Sigmoid colon (tissue), 7 donors: ENCODE results near the gene TRDMT1. TPM values are rescaled to one million over a fixed set of nuclear protein-coding genes. Genes with fewer than 3 reads are reported as not detected.

Experiments used
- DNase-seq: peaks from one replicate; pipeline ENCODE4 v3.0.0-alpha.2; 2019
- H3K27ac ChIP-seq, 4 donors: fragments of 200-600 bp; sonication (generic); one replicate each; pipeline ENCODE4 v1.5.1; 2016 to 2019; ENCODE audit warnings: mild to moderate bottlenecking in 1 of 4
- H3K27me3 ChIP-seq, 3 donors: fragments of 200-600 bp; sonication (generic); one replicate each; pipeline ENCODE4 v1.5.1; 2019; ENCODE audit warnings: mild to moderate bottlenecking in 1 of 3
- H3K36me3 ChIP-seq, 4 donors: fragments of 200-600 bp; sonication (generic); one replicate each; pipeline ENCODE4 v1.5.1; 2016 to 2019
- H3K4me1 ChIP-seq, 4 donors: fragments of 200-600 bp; sonication (generic); one replicate each; pipeline ENCODE4 v1.5.1; 2017 to 2019
- H3K4me3 ChIP-seq, 4 donors: fragments of 200-600 bp; sonication (generic); one replicate each; pipeline ENCODE4 v1.5.1; 2017 to 2019; ENCODE audit warnings: mild to moderate bottlenecking in 2 of 4, moderate library complexity in 1 of 4
- H3K9me3 ChIP-seq, 4 donors: fragments of 200-600 bp in 3 of 4; sonication (generic) in 3 of 4; one replicate each; pipeline versions ENCODE4 v1.5.1 to v1.6.1; 2013 to 2019
- EP300 ChIP-seq, 4 donors: sonication (generic); formaldehyde crosslinking; IDR thresholded peaks; one replicate each; pipeline ENCODE4 v1.6.1; 2017; ENCODE audit warnings: antibody characterized with exemption in 4 of 4
- POLR2A ChIP-seq, 2 donors: fragments of 450-650 bp; IDR thresholded peaks; one replicate each; pipeline ENCODE4 v1.6.1; 2016; ENCODE audit warnings: antibody characterized with exemption in 2 of 2, mild to moderate bottlenecking in 2 of 2, moderate library complexity in 2 of 2
- POLR2AphosphoS5 ChIP-seq, 4 donors: sonication (generic); formaldehyde crosslinking; IDR thresholded peaks; one replicate each; pipeline ENCODE4 v1.6.1; 2017; ENCODE audit warnings: antibody characterized with exemption in 4 of 4
- WGBS, 2 donors: extraction: QIAGEN DNeasy Blood & Tissue Kit; methylation state at CpG; one replicate each; pipeline ENCODE4 v1.1.7; 2013; 5-methylcytosine and 5-hydroxymethylcytosine counted together
- intact Hi-C: fragments of 100-400 bp; cut with DNase I; formaldehyde crosslinking; loops from one replicate; pipeline ENCODE4 v1.15.1; 2023
- polyA plus RNA-seq, 3 donors: library from polyadenylated mRNA; stranded (reverse); fragments of 200-250 nt; gene quantifications; one replicate each; pipeline ENCODE4 v1.2.3, GENCODE V29; 2013
- total RNA-seq, 4 donors: library from RNA; depleted of rRNA; stranded (reverse); fragments of >200 nt; gene quantifications; one replicate each; pipeline ENCODE4 v1.1.0, GENCODE V29; 2016
- TF ChIP-seq, protein P1 (sequence below), 4 experiments: fragments of 450-650 bp in 3 of 4; fragments of 200-600 bp in 1 of 4; IDR thresholded peaks; one replicate each; pipeline ENCODE4 v1.5.1; 2016 to 2019; ENCODE audit warnings: antibody characterized with exemption in 4 of 4, mild to moderate bottlenecking in 3 of 4, moderate library complexity in 2 of 4
- donor health status: healthy with polysubstance abuse.
- donor health status: Bipolar disorder and iron deficiency.
- donor health status: healthy.

Gene TRDMT1
- total and polyA plus RNA-seq, 7 donors, result 1.2 to 13.6 (median 7.5) TPM

DNA sequence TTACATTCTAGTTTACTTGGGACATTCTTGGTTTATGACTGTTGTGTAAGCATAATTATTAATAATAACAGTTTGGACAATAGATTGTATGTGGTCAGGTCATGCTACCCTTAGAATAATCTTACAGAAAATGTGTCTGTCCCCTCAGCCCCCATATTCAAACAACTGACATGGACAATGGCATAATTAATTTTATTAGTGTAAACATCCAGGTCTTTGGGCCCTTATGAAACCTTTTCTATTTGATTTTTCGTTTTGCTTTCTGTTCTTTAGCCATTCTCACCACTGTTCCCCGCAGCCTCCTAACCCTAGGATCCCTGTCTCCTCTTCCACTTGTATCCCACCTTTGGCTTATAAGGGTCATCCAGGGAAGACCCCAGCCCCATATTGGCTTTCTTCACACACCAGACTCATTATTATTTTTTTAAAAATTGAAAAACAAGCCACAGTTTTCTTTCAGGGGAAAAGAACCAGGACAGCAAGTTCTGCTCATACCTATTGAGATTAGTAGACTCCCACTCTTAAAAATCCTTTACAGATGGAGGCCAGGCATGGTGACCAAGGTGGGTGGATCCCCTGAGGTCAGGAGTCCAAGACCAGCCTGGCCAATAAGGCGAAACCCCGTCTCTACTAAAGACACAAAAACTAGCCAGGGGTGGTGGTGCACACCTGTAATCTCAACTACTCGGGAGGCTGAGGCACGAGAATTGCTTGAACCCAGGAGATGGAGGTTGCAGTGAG, 38.0 kb upstream of the TRDMT1 start:
- TF ChIP-seq POLR2AphosphoS5 (IDR thresholded peaks at IDR 0.05) (no peak), EP300 (IDR thresholded peaks at IDR 0.05) (no peak), POLR2A (IDR thresholded peaks at IDR 0.05) (no peak)
- TF ChIP-seq, protein P1, sequence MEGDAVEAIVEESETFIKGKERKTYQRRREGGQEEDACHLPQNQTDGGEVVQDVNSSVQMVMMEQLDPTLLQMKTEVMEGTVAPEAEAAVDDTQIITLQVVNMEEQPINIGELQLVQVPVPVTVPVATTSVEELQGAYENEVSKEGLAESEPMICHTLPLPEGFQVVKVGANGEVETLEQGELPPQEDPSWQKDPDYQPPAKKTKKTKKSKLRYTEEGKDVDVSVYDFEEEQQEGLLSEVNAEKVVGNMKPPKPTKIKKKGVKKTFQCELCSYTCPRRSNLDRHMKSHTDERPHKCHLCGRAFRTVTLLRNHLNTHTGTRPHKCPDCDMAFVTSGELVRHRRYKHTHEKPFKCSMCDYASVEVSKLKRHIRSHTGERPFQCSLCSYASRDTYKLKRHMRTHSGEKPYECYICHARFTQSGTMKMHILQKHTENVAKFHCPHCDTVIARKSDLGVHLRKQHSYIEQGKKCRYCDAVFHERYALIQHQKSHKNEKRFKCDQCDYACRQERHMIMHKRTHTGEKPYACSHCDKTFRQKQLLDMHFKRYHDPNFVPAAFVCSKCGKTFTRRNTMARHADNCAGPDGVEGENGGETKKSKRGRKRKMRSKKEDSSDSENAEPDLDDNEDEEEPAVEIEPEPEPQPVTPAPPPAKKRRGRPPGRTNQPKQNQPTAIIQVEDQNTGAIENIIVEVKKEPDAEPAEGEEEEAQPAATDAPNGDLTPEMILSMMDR (IDR thresholded peaks at IDR 0.05), result no peak
- Histone ChIP-seq H3K9me3 (no peaks in the 10 kb centered on the region), H3K27me3 (no peaks in the 10 kb centered on the region), H3K36me3 (peaks cover 22 to 36% (median 24%) of the 10 kb centered on the region in 4 donors), H3K4me3 (no peak overlapping the region), H3K27ac (peak overlapping the region in 1 of 4 donors; percentile 6), H3K4me1 (peaks cover 0 to 13% (median 0%) of the 10 kb centered on the region in 4 donors)
- WGBS, 2 donors, result 86 to 90% methylated on average over 6 of the region's 6 CpGs
- intact Hi-C loops, result no loop called here
- no peak for DNase-seq

DNA sequence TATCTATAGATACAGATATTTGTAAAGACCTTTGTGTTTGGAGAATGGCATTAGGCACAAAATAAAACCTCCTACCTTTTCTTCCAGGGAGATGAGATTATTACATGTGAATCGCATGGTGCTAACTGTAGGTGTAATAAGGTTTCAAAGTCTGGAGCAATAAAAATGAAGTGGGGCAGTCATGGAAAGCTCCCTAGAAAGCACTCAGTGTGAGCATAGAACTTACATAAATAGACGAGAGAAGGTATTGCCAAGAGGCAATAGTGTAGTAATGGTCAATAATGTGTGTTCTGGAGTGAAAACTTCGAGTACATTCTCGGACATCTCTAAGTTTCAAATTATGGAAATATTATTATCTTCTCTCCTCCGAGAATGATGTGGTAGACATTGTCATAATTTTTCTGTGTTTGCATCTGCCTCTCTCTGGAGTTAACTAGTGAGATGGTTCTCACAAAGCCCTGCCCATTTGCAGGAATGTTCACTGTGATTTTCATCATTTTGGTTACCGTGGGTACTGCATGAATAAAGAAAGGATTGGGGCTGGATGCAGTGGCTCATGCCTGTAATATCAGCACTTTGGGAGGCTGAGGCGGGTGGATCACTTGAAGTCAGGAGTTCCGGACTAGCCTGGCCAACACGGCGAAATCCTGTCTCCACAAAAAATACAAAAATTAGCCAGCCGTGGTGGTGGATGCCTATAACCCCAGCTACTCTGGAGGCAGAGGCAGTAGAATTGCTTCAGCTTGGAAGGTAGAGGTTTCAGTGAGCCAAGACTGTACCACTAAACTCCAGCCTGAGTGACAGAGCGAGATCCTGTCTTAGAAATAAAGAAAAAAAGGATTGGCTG, 37.2 kb upstream of the TRDMT1 start:
- 50 to 70% methylated on average over 12 of the region's 12 CpGs for WGBS, 2 donors
- TF ChIP-seq EP300 (IDR thresholded peaks at IDR 0.05) (no peak), POLR2AphosphoS5 (IDR thresholded peaks at IDR 0.05) (no peak), POLR2A (IDR thresholded peaks at IDR 0.05) (no peak)
- TF ChIP-seq, protein P1 (IDR thresholded peaks at IDR 0.05), result no peak
- H3K4me1 ChIP-seq, result peaks cover 0 to 22% (median under 1%) of the 10 kb centered on the region in 4 donors
- peak overlapping the region in 1 of 4 donors; percentile 14 for H3K27ac ChIP-seq
- no peak overlapping the region for H3K4me3 ChIP-seq
- intact Hi-C loops, result no loop called here
- H3K9me3 ChIP-seq, result no peaks in the 10 kb centered on the region
- H3K27me3 ChIP-seq, result no peaks in the 10 kb centered on the region
- DNase-seq, result no peak
- H3K36me3 ChIP-seq, result peaks cover 30 to 45% (median 33%) of the 10 kb centered on the region in 4 donors

DNA sequence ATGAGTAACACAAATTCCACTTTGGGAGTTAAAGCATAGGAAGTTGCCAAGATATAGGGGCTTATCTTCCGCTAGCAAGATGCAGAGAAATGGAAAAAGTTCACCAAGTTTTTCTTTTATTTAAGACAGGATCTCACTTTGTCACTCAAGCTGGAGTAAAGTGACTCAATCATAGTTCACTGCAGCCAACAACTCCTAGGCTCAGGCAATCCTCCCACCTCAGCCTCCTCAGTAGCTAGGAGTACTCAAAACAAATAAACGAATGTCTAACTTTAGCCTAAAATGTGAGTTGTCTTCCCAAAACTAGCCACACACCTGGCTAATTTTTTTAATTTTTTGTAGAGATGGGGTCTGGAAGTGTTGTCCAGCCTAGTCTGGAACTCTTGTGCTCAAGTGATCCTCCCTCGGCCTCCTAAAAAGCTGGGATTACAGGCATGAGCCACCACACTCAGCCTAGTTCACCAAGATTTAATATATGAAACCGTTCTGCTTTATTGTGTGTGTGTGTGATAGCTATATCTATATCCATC, 36.5 kb upstream of the TRDMT1 start:
- intact Hi-C loops, result no loop called here
- WGBS, 2 donors, result 69 to 79% methylated on average over 4 of the region's 4 CpGs
- Histone ChIP-seq H3K36me3 (peaks cover 35 to 52% (median 37%) of the 10 kb centered on the region in 4 donors), H3K9me3 (no peaks in the 10 kb centered on the region), H3K4me1 (peaks cover 0 to 29% (median 5%) of the 10 kb centered on the region in 4 donors), H3K27ac (peak overlapping the region in 1 of 4 donors; percentile 14), H3K4me3 (no peak overlapping the region), H3K27me3 (no peaks in the 10 kb centered on the region)
- DNase-seq, result no peak
- TF ChIP-seq, protein P1 (IDR thresholded peaks at IDR 0.05), result no peak
- peak in 1 of 4 donors; percentile 22 for TF ChIP-seq POLR2AphosphoS5 (IDR thresholded peaks at IDR 0.05)

DNA sequence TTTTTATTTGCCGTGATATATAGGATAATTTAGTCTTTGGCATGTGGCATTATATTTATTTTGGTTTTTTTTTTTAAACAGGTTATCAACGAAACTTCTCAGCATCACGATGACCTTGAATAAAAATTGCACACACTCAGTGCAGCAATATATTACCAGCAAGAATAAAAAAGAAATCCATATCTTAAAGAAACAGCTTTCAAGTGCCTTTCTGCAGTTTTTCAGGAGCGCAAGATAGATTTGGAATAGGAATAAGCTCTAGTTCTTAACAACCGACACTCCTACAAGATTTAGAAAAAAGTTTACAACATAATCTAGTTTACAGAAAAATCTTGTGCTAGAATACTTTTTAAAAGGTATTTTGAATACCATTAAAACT, 35.7 kb upstream of the TRDMT1 start:
- Histone ChIP-seq H3K9me3 (no peaks in the 10 kb centered on the region), H3K36me3 (peaks cover 35 to 60% (median 37%) of the 10 kb centered on the region in 4 donors), H3K27ac (no peak overlapping the region), H3K4me1 (peaks cover 0 to 35% (median 13%) of the 10 kb centered on the region in 4 donors), H3K4me3 (no peak overlapping the region), H3K27me3 (no peaks in the 10 kb centered on the region)
- intact Hi-C loops, result no loop called here
- TF ChIP-seq, protein P1 (IDR thresholded peaks at IDR 0.05), result no peak
- TF ChIP-seq POLR2AphosphoS5 (IDR thresholded peaks at IDR 0.05), result no peak
- TF ChIP-seq POLR2A (IDR thresholded peaks at IDR 0.05), result no peak
- no peak for TF ChIP-seq EP300 (IDR thresholded peaks at IDR 0.05)
- WGBS, 2 donors, result 83 to 86% methylated on average over 5 of the region's 5 CpGs
- DNase-seq, result no peak
